Measurements from ENCODE around the gene CBX6.
A peak's percentile ranks its signal among the peaks of the same experiment; 100 is the strongest.

The CBX6 gene

GRCh38 chr22:38834991-38835390 lies 37.0 kb downstream of the CBX6 start:
- DNase-seq = no peak

GRCh38 chr22:38834215-38834953 lies 37.6 kb downstream of the CBX6 start:
- DNase-seq = no peak

GRCh38 chr22:38833061-38833460 lies 39.0 kb downstream of the CBX6 start:
- no peak for DNase-seq

GRCh38 chr22:38832005-38832978 lies 39.7 kb downstream of the CBX6 start:
- DNase-seq = no peak

- DNase-seq = peak; percentile 78
These were observed 40.7 kb downstream of the CBX6 start for GRCh38 chr22:38831166-38831945.

GRCh38 chr22:38830845-38831108 lies 41.2 kb downstream of the CBX6 start:
- no peak for DNase-seq

- no peak for DNase-seq
These were observed 41.8 kb downstream of the CBX6 start for GRCh38 chr22:38830026-38830844.

GRCh38 chr22:38829485-38829884 lies 42.5 kb downstream of the CBX6 start:
- no peak for DNase-seq

GRCh38 chr22:38828616-38829205 lies 43.3 kb downstream of the CBX6 start:
- DNase-seq = no peak

- no peak for DNase-seq
These were observed 43.8 kb downstream of the CBX6 start for GRCh38 chr22:38828191-38828590.

- DNase-seq = no peak
These were observed 44.5 kb downstream of the CBX6 start for GRCh38 chr22:38827510-38827909.

- DNase-seq = no peak
These were observed 45.2 kb downstream of the CBX6 start for GRCh38 chr22:38826801-38827200.

GRCh38 chr22:38826386-38826785 lies 45.6 kb downstream of the CBX6 start:
- DNase-seq = no peak

- peak; percentile 70 for DNase-seq
These were observed 47.4 kb downstream of the CBX6 start for GRCh38 chr22:38824585-38824984.

- DNase-seq = no peak
These were observed 48.4 kb downstream of the CBX6 start for GRCh38 chr22:38823637-38824036.

GRCh38 chr22:38823076-38823475 lies 48.9 kb downstream of the CBX6 start:
- no peak for DNase-seq

GRCh38 chr22:38820020-38820419 lies 52.0 kb downstream of the CBX6 start:
- no peak for DNase-seq

- no peak for DNase-seq
These were observed 52.6 kb downstream of the CBX6 start for GRCh38 chr22:38819387-38819940.

- no peak for DNase-seq
These were observed 54.8 kb downstream of the CBX6 start for GRCh38 chr22:38817196-38817595.

- no peak for DNase-seq
These were observed 56.2 kb downstream of the CBX6 start for GRCh38 chr22:38815842-38816241.

Data from EL (cell line).